Vagina (tissue), 2 donors: Measurements from ENCODE around the gene ARHGEF11. TPM values are rescaled to one million over a fixed set of nuclear protein-coding genes. Genes with fewer than 3 reads are reported as not detected.
A peak's percentile ranks its signal among the peaks of the same experiment; 100 is the strongest.
"Not testable (repeated sequence)": the region's sequence is repeated elsewhere in the genome, so short reads cannot be mapped to it uniquely, and the experiment has no call there.

Experiments used
- DNase-seq, 2 donors: peaks; one replicate each; pipeline ENCODE4 v3.0.0-alpha.2; 2017; ENCODE audit errors: extremely low spot score in 2 of 2
- H3K27ac ChIP-seq: fragments of 200-600 bp; sonication (generic); one replicate; pipeline ENCODE4 v1.5.1; 2019
- H3K27me3 ChIP-seq: fragments of 200-600 bp; sonication (generic); one replicate; pipeline ENCODE4 v1.5.1; 2019
- H3K36me3 ChIP-seq, 2 donors: fragments of 200-600 bp; sonication (generic); one replicate each; pipeline ENCODE4 v1.5.1; 2017 to 2019
- H3K4me1 ChIP-seq: fragments of 200-600 bp; sonication (generic); one replicate; pipeline ENCODE4 v1.5.1; 2019
- H3K4me3 ChIP-seq, 2 donors: fragments of 200-600 bp; sonication (generic); 1 replicate in 1 of 2; 2 replicates in 1 of 2; pipeline ENCODE4 v1.5.1; 2016 to 2019
- H3K9me3 ChIP-seq: fragments of 200-600 bp; sonication (generic); one replicate; pipeline ENCODE4 v1.5.1; 2019
- POLR2A ChIP-seq, 2 donors: fragments of 450-650 bp; IDR thresholded peaks; one replicate each; pipeline ENCODE4 v1.6.1; 2017; ENCODE audit warnings: antibody characterized with exemption in 2 of 2, mild to moderate bottlenecking in 2 of 2, moderate library complexity in 2 of 2
- POLR2AphosphoS5 ChIP-seq, 2 donors: sonication (generic); formaldehyde crosslinking; IDR thresholded peaks; one replicate each; pipeline ENCODE4 v1.9.0; 2017; ENCODE audit warnings: antibody characterized with exemption in 2 of 2, mild to moderate bottlenecking in 2 of 2, low read depth in 1 of 2; ENCODE audit not compliant: insufficient read depth in 1 of 2
- intact Hi-C: fragments of 100-400 bp; cut with DNase I; formaldehyde crosslinking; loops from one replicate; pipeline ENCODE4 v1.15.1; 2023
- total RNA-seq: library from RNA; depleted of rRNA; stranded (reverse); fragments of >200 nt; gene quantifications from one replicate; pipeline ENCODE4 v1.2.3, GENCODE V29; 2016
- TF ChIP-seq, protein P1 (sequence below), 3 experiments: fragments of 450-650 bp in 2 of 3; fragments of 200-600 bp in 1 of 3; sonication (generic) in 1 of 3; IDR thresholded peaks; one replicate each; pipeline ENCODE4 v1.5.1; 2017 to 2019; ENCODE audit warnings: antibody characterized with exemption in 3 of 3, mild to moderate bottlenecking in 2 of 3, moderate library complexity in 2 of 3

The ARHGEF11 gene
- total RNA-seq, 1 donor from 2014 or later = 29.2 TPM

DNA sequence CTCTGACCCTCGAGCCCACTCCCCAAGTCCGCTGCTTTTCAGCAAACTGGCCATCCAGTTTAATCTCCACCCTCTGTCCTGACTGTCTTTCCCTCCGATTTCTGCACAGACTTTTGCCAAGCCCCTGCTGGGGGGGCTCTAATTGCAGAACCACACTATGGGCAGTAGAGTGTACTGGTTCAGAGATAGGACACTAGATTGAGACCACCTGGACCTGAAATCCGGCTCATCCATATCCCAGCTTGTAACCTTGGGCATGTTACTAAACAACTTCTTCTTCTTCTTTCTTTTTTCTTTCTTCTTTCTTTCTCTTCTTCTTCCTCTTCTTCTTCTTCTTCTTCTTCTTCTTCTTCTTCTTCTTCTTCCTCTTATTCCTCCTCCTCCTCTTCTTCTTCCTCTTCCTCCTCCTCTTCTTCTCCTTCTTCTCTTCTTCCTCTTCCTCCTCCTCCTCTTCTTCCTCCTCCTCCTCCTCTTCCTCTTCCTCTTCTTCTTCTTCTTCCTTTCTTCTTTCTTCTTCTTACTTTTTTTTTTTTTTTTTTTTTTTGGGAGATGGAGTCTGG, 117.4 kb downstream of the ARHGEF11 start:
- Histone ChIP-seq H3K9me3 (no peaks in the 10 kb centered on the region), H3K27ac (no peak overlapping the region), H3K36me3 (no peaks in the 10 kb centered on the region), H3K4me3 (peak overlapping the region in 1 of 2 donors; percentile 33), H3K4me1 (peaks cover 22% of the 10 kb centered on the region), H3K27me3 (peaks cover 16% of the 10 kb centered on the region)
- no peak for DNase-seq
- TF ChIP-seq, protein P1, sequence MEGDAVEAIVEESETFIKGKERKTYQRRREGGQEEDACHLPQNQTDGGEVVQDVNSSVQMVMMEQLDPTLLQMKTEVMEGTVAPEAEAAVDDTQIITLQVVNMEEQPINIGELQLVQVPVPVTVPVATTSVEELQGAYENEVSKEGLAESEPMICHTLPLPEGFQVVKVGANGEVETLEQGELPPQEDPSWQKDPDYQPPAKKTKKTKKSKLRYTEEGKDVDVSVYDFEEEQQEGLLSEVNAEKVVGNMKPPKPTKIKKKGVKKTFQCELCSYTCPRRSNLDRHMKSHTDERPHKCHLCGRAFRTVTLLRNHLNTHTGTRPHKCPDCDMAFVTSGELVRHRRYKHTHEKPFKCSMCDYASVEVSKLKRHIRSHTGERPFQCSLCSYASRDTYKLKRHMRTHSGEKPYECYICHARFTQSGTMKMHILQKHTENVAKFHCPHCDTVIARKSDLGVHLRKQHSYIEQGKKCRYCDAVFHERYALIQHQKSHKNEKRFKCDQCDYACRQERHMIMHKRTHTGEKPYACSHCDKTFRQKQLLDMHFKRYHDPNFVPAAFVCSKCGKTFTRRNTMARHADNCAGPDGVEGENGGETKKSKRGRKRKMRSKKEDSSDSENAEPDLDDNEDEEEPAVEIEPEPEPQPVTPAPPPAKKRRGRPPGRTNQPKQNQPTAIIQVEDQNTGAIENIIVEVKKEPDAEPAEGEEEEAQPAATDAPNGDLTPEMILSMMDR (IDR thresholded peaks at IDR 0.05) = no peak
- TF ChIP-seq POLR2A (IDR thresholded peaks at IDR 0.05) = no peak
- intact Hi-C loops = loop anchor here (10.0 kb wide), 1 partner anchor 137 kb away; no protein-coding TSS in a partner anchor

DNA sequence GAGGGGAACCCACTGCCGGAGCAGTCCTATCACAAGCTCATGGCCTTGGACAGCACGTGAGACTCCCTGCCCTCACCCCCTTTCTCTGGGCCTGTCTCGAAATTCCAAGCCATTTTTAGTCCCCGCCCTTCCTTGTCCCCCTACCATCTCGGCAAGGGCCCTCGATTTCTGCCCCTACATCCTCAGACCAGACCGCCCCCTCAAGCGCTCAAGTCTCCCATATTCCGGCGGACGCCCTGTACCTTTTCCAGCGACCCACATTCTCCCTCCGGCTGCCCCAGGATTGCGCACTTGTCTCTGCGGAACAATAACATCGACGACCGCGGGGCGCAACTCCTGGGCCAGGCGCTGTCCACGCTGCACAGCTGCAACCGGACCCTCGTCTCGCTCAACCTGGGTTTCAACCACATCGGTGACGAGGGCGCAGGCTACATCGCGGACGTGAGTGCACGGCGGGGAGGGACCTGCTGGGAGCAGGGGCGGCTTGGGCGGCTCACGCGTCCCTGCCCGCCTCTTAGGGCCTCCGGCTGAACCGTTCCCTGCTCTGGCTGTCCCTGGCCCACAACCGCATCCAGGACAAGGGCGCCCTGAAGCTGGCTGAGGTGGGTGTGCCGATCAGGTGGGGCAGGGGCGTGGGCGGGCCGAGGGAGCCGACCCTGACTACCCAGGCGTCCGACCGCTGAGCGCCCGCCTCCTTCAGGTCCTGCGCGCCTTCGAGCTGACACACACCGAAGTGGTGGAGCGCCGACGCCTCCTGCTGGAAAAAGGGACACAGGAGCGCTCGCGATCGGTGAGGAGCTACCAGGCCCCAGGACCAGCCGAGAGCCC, 118.1 kb downstream of the ARHGEF11 start:
- Histone ChIP-seq H3K4me3 (peak overlapping the region in 1 of 2 donors; percentile 33), H3K27me3 (peaks cover 16% of the 10 kb centered on the region)

DNA sequence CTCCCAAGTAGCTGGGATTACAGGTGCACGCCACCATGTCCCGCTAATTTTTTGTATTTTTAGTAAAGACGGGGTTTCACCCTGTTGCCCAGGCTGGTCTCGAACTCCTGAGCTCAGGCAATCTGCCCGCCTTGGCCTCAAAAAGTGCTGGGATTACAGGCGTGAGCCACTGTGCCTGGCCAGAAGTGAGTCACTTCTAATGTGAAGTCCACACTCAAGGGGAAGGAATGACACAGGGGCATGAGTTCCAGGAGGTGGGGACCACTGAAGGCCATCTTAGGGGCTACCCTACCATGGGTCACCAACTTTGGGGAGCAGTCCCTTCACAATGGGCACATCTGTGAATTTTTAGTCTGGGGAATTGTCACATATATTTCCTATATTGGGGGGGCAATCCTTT, 118.8 kb downstream of the ARHGEF11 start:
- intact Hi-C loops = loop anchor here (10.0 kb wide), 1 partner anchor 138 kb away; no protein-coding TSS in a partner anchor
- Histone ChIP-seq H3K27me3 (peaks cover 16% of the 10 kb centered on the region), H3K4me1 (peaks cover 24% of the 10 kb centered on the region)
- DNase-seq, H3K9me3 ChIP-seq, H3K27ac ChIP-seq, H3K4me3 ChIP-seq, H3K36me3 ChIP-seq: not testable (repeated sequence)

More for the DNA sequence above, 118.1 kb downstream of the ARHGEF11 start:
- H3K9me3 ChIP-seq = no peaks in the 10 kb centered on the region
- no peak for DNase-seq
- no peak overlapping the region for H3K27ac ChIP-seq
- intact Hi-C loops = loop anchor here (10.0 kb wide), 1 partner anchor 137 kb away; no protein-coding TSS in a partner anchor
- H3K4me1 ChIP-seq = peaks cover 24% of the 10 kb centered on the region
- TF ChIP-seq POLR2AphosphoS5 (IDR thresholded peaks at IDR 0.05; ENCODE audit: insufficient read depth in 1 of 2, low read depth in 1 of 2) = no peak
- TF ChIP-seq, protein P1 (IDR thresholded peaks at IDR 0.05) = peak; percentile 38 to 61 (median 43)
- no peaks in the 10 kb centered on the region for H3K36me3 ChIP-seq

DNA sequence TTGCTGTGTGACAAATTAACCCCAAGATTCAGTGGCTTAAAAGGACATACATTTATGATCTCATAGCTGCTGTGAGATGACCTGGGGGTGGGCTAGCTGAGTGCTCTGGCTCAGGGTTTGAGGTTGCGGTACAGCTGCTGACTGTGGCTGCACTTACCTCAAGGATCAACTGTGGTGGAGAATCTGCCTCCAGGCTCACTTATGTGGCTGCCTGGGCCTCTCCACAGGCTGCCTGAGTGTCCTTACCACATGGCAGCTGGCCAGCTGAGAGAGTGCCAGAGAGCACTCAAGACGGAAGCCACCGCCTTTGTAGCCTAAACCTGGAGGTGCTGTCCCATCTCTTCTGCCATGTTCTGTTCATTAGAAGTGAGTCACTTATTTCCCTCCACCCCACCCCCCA, 119.4 kb downstream of the ARHGEF11 start:
- Histone ChIP-seq H3K36me3 (no peaks in the 10 kb centered on the region), H3K27me3 (peaks cover 16% of the 10 kb centered on the region), H3K9me3 (no peaks in the 10 kb centered on the region), H3K27ac (no peak overlapping the region), H3K4me3 (no peak overlapping the region), H3K4me1 (peaks cover 24% of the 10 kb centered on the region)
- TF ChIP-seq POLR2AphosphoS5 (IDR thresholded peaks at IDR 0.05; ENCODE audit: insufficient read depth in 1 of 2, low read depth in 1 of 2) (no peak), POLR2A (IDR thresholded peaks at IDR 0.05) (no peak)
- TF ChIP-seq, protein P1 (IDR thresholded peaks at IDR 0.05) = no peak
- no peak for DNase-seq
- intact Hi-C loops = loop anchor here (10.0 kb wide), 1 partner anchor 139 kb away; no protein-coding TSS in a partner anchor

DNA sequence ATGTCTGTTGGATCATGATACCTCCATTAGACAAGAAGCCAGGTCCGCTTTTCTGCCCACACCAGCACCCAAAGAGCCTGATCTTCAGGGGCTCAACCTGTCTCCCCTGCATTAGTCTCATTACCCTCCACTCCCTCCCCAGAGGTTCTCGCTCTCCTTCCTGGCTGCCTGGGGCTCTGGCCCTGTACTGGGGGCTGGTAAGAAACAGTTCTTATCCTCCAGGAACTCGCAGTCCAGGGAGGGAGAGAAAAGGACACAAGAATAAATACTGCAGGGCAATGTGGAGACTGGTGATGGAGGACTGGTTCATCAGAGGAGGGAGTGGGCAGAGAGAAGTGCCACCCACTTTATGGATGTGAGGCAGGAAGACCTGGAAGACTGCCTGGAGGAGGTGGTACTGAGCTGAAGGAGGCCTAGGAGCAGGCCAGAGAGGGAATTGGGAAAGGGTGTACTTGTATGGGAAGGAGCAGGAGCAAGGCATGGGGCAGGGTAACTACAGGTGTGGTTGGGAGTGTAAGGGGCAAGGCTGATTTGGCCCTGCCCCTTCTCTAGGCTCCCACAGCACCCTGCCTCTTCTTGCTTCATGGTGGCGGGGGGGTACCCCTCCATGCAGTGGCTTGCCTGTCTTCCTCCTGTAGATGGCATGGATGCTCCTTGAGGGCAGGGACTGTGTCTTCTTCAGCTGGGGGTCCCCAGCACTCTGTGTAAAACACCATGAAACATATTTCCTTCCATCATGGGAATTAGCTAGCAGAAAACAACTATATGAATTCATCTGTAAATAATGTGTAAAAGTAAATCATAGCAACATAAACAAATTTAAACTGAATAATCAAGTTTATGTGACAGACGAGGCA, 120.2 kb downstream of the ARHGEF11 start:
- intact Hi-C loops = loop anchor here (10.0 kb wide), 1 partner anchor 139 kb away; no protein-coding TSS in a partner anchor

More for the DNA sequence above, 120.2 kb downstream of the ARHGEF11 start:
- Histone ChIP-seq H3K9me3 (no peaks in the 10 kb centered on the region), H3K36me3 (no peaks in the 10 kb centered on the region), H3K4me3 (no peak overlapping the region), H3K27ac (no peak overlapping the region), H3K4me1 (peaks cover 29% of the 10 kb centered on the region), H3K27me3 (peaks cover 16% of the 10 kb centered on the region)
- TF ChIP-seq, protein P1 (IDR thresholded peaks at IDR 0.05) = no peak
- TF ChIP-seq POLR2AphosphoS5 (IDR thresholded peaks at IDR 0.05; ENCODE audit: insufficient read depth in 1 of 2, low read depth in 1 of 2) = no peak
- TF ChIP-seq POLR2A (IDR thresholded peaks at IDR 0.05) = no peak
- no peak for DNase-seq
